WERI-Rb-1 (cell line): Measurements from ENCODE around the gene CRTAP.
"Not testable (repeated sequence)": the region's sequence is repeated elsewhere in the genome, so short reads cannot be mapped to it uniquely, and the experiment has no call there.

Experiments
- DNase-seq: peaks from one replicate; pipeline ENCODE4 v3.0.0-alpha.2; 2020
- H3K27ac ChIP-seq: fragments of 250-450 bp; sonication (Bioruptor Pico); 2 replicates; pipeline ENCODE4 v1.5.1; 2020; ENCODE audit warnings: mild to moderate bottlenecking, moderate library complexity
- H3K27me3 ChIP-seq: fragments of 250-450 bp; sonication (Bioruptor Pico); 2 replicates; pipeline ENCODE4 v1.5.1; 2021; ENCODE audit warnings: mild to moderate bottlenecking, low read depth, moderate library complexity; ENCODE audit not compliant: insufficient read depth, severe bottlenecking
- H3K36me3 ChIP-seq: fragments of 250-450 bp; sonication (Bioruptor Pico); 2 replicates; pipeline ENCODE4 v1.5.1; 2020; ENCODE audit warnings: mild to moderate bottlenecking, moderate library complexity
- H3K4me3 ChIP-seq: 2 replicates; pipeline ENCODE4 v1.5.1; 2011; ENCODE audit warnings: low read depth, mild to moderate bottlenecking, control low read depth, low read length
- H3K9me3 ChIP-seq: fragments of 250-450 bp; sonication (Bioruptor Pico); 2 replicates; pipeline ENCODE4 v1.5.1; 2021; ENCODE audit warnings: mild to moderate bottlenecking, moderate library complexity; ENCODE audit not compliant: severe bottlenecking
- TF ChIP-seq, protein P1 (sequence below): IDR thresholded peaks from 2 replicates; pipeline ENCODE4 v1.5.1; 2011; ENCODE audit warnings: low read depth, mild to moderate bottlenecking, control low read depth, inconsistent platforms, low read length

CRTAP gene

GRCh38 chr3:33155301-33155700 lies 41.5 kb downstream of the CRTAP start:
- peaks cover 2% of the 10 kb centered on the region for H3K9me3 ChIP-seq

DNA sequence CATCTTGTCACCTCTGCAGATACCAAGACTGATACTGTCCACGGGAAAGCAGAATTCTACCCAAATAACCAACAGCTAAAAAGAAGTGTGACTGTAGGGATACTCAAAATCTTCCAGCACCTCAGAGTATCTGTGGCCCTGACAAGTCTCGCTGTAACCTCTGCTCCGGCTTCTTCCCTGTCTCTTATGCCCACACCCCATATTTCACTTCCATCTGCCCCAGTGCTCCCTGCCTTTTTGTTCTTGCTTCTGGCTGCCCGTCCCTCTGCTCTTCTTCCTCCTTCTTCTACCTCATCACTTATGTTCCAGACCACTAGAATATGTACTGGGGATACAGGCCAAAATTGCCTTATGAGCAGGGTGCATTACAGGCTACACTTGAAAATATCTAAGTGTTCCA lies 45.4 kb downstream of the CRTAP start:
- no peak overlapping the region for H3K27ac ChIP-seq
- no peaks in the 10 kb centered on the region for H3K27me3 ChIP-seq
- no peaks in the 10 kb centered on the region for H3K9me3 ChIP-seq
- TF ChIP-seq, protein P1, sequence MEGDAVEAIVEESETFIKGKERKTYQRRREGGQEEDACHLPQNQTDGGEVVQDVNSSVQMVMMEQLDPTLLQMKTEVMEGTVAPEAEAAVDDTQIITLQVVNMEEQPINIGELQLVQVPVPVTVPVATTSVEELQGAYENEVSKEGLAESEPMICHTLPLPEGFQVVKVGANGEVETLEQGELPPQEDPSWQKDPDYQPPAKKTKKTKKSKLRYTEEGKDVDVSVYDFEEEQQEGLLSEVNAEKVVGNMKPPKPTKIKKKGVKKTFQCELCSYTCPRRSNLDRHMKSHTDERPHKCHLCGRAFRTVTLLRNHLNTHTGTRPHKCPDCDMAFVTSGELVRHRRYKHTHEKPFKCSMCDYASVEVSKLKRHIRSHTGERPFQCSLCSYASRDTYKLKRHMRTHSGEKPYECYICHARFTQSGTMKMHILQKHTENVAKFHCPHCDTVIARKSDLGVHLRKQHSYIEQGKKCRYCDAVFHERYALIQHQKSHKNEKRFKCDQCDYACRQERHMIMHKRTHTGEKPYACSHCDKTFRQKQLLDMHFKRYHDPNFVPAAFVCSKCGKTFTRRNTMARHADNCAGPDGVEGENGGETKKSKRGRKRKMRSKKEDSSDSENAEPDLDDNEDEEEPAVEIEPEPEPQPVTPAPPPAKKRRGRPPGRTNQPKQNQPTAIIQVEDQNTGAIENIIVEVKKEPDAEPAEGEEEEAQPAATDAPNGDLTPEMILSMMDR = no peak
- no peaks in the 10 kb centered on the region for H3K36me3 ChIP-seq
- no peak for DNase-seq
- H3K4me3 ChIP-seq = no peak overlapping the region

More at GRCh38 chr3:33155301-33155700, 41.5 kb downstream of the CRTAP start:
- Histone ChIP-seq H3K4me3 (no peak overlapping the region), H3K36me3 (no peaks in the 10 kb centered on the region), H3K27me3 (no peaks in the 10 kb centered on the region), H3K27ac (no peak overlapping the region)
- TF ChIP-seq, protein P1 = no peak
- DNase-seq = no peak

DNA sequence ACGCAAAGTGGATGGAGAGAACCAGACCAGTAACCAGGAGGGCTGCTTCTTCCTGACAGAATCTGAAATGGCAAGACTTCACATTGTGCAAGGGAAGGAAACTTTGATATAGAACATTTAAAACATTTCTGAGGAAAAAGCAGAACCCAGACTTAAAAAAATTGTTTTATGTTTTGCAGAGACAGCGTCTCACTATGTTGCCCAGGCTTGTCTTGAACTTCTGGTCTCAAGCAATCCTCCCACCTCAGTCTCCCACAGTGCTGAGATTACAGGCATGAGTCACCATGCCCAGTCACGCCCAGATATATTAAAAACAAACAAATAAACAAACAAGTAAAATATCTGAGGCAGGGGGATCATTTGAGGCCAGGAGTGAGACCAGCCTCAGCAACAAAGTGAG lies 46.2 kb downstream of the CRTAP start:
- Histone ChIP-seq H3K9me3 (no peaks in the 10 kb centered on the region), H3K4me3 (no peak overlapping the region)
- TF ChIP-seq, protein P1 = no peak

DNA sequence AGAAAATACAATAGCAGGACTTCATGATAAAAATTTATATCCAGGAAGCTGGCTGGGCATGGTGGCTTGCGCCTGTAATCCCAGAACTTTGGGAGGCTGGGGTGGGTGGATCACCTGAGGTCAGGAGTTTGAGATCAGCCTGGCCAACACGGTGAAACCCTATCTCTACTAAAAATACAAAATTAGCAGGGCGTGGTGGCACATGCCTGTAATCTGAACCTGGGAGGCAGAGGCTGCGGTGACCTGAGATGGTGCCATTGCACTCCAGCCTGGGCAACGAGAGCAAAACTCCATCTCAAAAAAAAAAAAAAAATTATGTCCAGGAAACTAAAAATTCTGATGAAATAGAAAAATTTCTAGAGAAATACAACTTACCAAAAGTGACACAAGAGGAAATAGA lies 48.8 kb downstream of the CRTAP start:
- not testable (repeated sequence) for DNase-seq, H3K36me3 ChIP-seq, H3K27me3 ChIP-seq

More for the DNA sequence above, 46.2 kb downstream of the CRTAP start:
- Histone ChIP-seq H3K27me3 (no peaks in the 10 kb centered on the region), H3K36me3 (no peaks in the 10 kb centered on the region), H3K27ac (no peak overlapping the region)
- no peak for DNase-seq

DNA sequence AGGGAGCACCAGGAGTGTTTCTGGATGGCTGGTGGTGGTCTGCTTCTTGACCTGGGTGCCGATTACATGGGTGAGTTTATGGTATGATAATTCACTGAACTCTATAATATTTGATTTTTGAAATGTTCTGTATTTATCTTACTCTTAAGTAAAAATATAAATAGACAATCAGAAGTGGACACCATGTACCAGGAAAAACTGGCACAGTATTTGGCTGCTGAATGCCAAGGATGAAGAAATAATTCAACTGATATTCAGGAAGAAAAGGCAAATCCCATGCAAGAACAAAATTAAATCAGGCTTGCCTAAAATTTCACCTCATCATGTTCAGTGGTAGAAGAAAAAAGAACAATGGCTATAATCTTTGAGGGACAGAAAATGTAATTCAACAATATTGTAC lies 51.6 kb downstream of the CRTAP start:
- no peaks in the 10 kb centered on the region for H3K9me3 ChIP-seq
- no peak overlapping the region for H3K27ac ChIP-seq
- no peak overlapping the region for H3K4me3 ChIP-seq
- H3K36me3 ChIP-seq = no peaks in the 10 kb centered on the region
- DNase-seq = no peak
- H3K27me3 ChIP-seq = no peaks in the 10 kb centered on the region
- TF ChIP-seq, protein P1 = no peak

More for the DNA sequence above, 48.8 kb downstream of the CRTAP start:
- not testable (repeated sequence) for H3K4me3 ChIP-seq, H3K9me3 ChIP-seq, H3K27ac ChIP-seq

GRCh38 chr3:33166095-33166494 lies 52.3 kb downstream of the CRTAP start:
- Histone ChIP-seq H3K9me3 (no peaks in the 10 kb centered on the region), H3K27ac (no peak overlapping the region), H3K27me3 (no peaks in the 10 kb centered on the region), H3K36me3 (no peaks in the 10 kb centered on the region), H3K4me3 (no peak overlapping the region)
- TF ChIP-seq, protein P1 = no peak
- no peak for DNase-seq
